GM19193 (cell line): ENCODE results near the gene OPRL1.

Source experiments
- POLR2A ChIP-seq: IDR thresholded peaks from 4 replicates; pipeline ENCODE4 v1.6.1; 2011; ENCODE audit not compliant: insufficient read depth, insufficient read length; ENCODE audit errors: extremely low read depth

The OPRL1 gene

GRCh38 chr20:64062596-64063388, 17.1 kb upstream of the OPRL1 start, which contains the start of gene TCEA2:
Gene TCEA2 (plus strand): TSS chr20:64063198. CDS start chr20:64063313, 115 bp downstream.
- peak; percentile 71 for TF ChIP-seq POLR2A

GRCh38 chr20:64063389-64064144, 16.3 kb upstream of the OPRL1 start:
- TF ChIP-seq POLR2A = no peak

- TF ChIP-seq POLR2A = no peak
Observed at GRCh38 chr20:64064145-64064698, 15.7 kb upstream of the OPRL1 start.

- peak; percentile 0 for TF ChIP-seq POLR2A
Observed at GRCh38 chr20:64065062-64065973, 14.6 kb upstream of the OPRL1 start.

- TF ChIP-seq POLR2A = peak; percentile 19
Observed at GRCh38 chr20:64065974-64066343, 13.9 kb upstream of the OPRL1 start.

GRCh38 chr20:64067005-64067632, 12.8 kb upstream of the OPRL1 start:
- no peak for TF ChIP-seq POLR2A

GRCh38 chr20:64067733-64068307, 12.1 kb upstream of the OPRL1 start:
- no peak for TF ChIP-seq POLR2A

- TF ChIP-seq POLR2A = peak; percentile 5
Observed at GRCh38 chr20:64068386-64069208, 11.3 kb upstream of the OPRL1 start.

- TF ChIP-seq POLR2A = peak; percentile 1
Observed at GRCh38 chr20:64069209-64069613, 10.7 kb upstream of the OPRL1 start.

- peak; percentile 5 for TF ChIP-seq POLR2A
Observed at GRCh38 chr20:64069614-64070243, 10.2 kb upstream of the OPRL1 start.

- TF ChIP-seq POLR2A = no peak
Observed at GRCh38 chr20:64070244-64070993, 9.5 kb upstream of the OPRL1 start.
